HUES64 (cell line): ENCODE results near the gene BRAF.
"Not testable (repeated sequence)": the region's sequence is repeated elsewhere in the genome, so short reads cannot be mapped to it uniquely, and the experiment has no call there.

Source experiments
- H3K27ac ChIP-seq: 2 replicates; pipeline ENCODE4 v1.7.0; 2013; ENCODE audit warnings: low read depth, low read length, inconsistent platforms
- H3K27me3 ChIP-seq: 2 replicates; pipeline ENCODE4 v1.6.1; 2013; ENCODE audit warnings: mild to moderate bottlenecking, low read length; ENCODE audit not compliant: insufficient read depth
- H3K36me3 ChIP-seq: 2 replicates; pipeline ENCODE4 v1.6.1; 2013; ENCODE audit warnings: mild to moderate bottlenecking, low read length; ENCODE audit not compliant: insufficient read depth
- H3K4me1 ChIP-seq: 2 replicates; pipeline ENCODE4 v1.6.1; 2013; ENCODE audit warnings: mild to moderate bottlenecking, low read length, moderate library complexity; ENCODE audit not compliant: insufficient read depth
- H3K4me3 ChIP-seq: 2 replicates; pipeline ENCODE4 v1.5.1; 2013; ENCODE audit warnings: mild to moderate bottlenecking, low read length, moderate library complexity
- H3K9ac ChIP-seq: 2 replicates; pipeline ENCODE4 v1.6.1; 2013; ENCODE audit warnings: mild to moderate bottlenecking, low read depth, low read length
- H3K9me3 ChIP-seq: 2 replicates; pipeline ENCODE4 v1.6.1; 2013; ENCODE audit warnings: low read depth, low read length; ENCODE audit not compliant: insufficient read depth
- WGBS: fragments of 150-250, 120-280 bp; methylation state at CpG from one replicate; pipeline ENCODE4 v1.1.7; 2013; ENCODE audit warnings: missing lambda C conversion rate; 5-methylcytosine and 5-hydroxymethylcytosine counted together

The BRAF gene

GRCh38 chr7:140678081-140678815 lies 246.5 kb downstream of the BRAF start:
- H3K9me3 ChIP-seq: no peaks in the 10 kb centered on the region
- no peak overlapping the region for H3K9ac ChIP-seq
- no peaks in the 10 kb centered on the region; the same call in 1 of the 2 replicates for H3K36me3 ChIP-seq
- no peaks in the 10 kb centered on the region for H3K4me1 ChIP-seq
- no peak overlapping the region for H3K4me3 ChIP-seq
- WGBS: 94% methylated on average over 20 of the region's 20 CpGs
- H3K27ac ChIP-seq: no peak overlapping the region
- peaks cover 14% of the 10 kb centered on the region for H3K27me3 ChIP-seq

- WGBS: 88% methylated on average over 3 of the region's 3 CpGs
- Histone ChIP-seq H3K27me3 (peaks cover 18% of the 10 kb centered on the region), H3K4me3 (no peak overlapping the region), H3K4me1 (no peaks in the 10 kb centered on the region), H3K9me3 (no peaks in the 10 kb centered on the region), H3K36me3 (no peaks in the 10 kb centered on the region; the same call in 1 of the 2 replicates), H3K27ac (no peak overlapping the region), H3K9ac (no peak overlapping the region)
These were observed 247.2 kb downstream of the BRAF start for GRCh38 chr7:140677496-140677895.

DNA sequence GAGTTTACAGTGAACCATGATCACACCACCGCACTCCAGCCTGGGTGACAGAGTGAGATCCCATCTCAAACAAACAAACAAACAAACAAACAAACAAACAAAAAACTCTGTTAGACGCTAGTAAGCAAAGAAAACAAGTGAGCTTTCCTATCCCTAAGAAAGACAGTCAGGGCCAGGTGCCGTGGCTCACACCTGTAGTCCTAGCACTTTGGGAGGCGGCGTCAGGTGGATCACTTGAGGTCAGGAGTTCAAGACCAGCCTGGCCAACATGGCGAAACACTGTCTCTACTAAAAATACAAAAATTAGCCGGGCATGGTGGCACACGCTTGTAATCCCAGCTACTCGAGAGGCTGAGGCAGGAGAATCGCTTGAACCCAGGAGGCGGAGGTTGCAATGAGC lies 247.8 kb downstream of the BRAF start:
- not testable (repeated sequence) for H3K9me3 ChIP-seq, H3K27ac ChIP-seq, H3K4me3 ChIP-seq, H3K36me3 ChIP-seq, H3K9ac ChIP-seq, H3K4me1 ChIP-seq
- whole genome bisulfite sequencing: 95% methylated on average over 11 of the region's 11 CpGs
- peaks cover 18% of the 10 kb centered on the region for H3K27me3 ChIP-seq

DNA sequence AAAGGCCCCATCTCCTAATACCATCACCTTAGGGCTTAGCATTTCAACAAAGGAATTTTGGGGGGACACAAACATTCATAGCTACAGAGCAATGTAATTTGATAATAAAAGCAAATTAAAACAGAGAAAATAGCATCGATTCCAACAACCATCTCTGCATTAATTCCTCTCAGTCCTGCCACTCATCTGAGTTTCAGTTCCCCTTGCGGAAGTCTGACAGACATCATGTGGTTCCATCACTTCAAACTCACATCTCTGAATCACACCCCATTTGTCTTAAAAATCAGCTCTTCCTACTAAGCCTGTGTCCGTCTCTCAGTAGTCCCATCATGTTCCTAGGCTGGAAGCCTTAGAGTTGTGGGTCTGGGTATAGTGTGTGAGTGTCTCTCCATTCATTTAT lies 248.4 kb downstream of the BRAF start:
- Histone ChIP-seq H3K4me3 (no peak overlapping the region), H3K36me3 (no peaks in the 10 kb centered on the region; the same call in 1 of the 2 replicates), H3K4me1 (no peaks in the 10 kb centered on the region), H3K9me3 (no peaks in the 10 kb centered on the region), H3K9ac (no peak overlapping the region), H3K27me3 (peaks cover 18% of the 10 kb centered on the region), H3K27ac (no peak overlapping the region)
- 94% methylated on average over 3 of the region's 3 CpGs for WGBS

DNA sequence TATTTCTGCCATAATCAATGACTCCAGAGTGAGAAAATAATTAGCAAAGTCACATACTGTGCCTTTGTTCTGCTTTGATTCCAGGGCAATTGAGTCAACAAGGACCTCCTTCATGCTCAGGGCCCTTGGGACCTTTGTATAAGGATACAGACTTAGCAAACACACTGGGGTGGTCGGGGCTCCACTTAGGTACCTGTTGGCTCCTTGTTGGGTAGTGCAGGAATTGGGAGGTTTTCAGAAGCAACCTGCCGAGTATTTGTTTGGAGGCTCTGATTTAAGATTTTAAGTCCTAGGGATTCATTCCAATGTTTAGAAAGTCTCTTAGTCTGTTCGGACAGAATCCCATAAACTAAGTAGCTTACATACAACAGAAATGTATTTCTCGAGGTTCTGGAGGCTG lies 249.0 kb downstream of the BRAF start:
- 90% methylated on average over 4 of the region's 4 CpGs for WGBS
- H3K4me1 ChIP-seq: no peaks in the 10 kb centered on the region
- no peak overlapping the region for H3K9ac ChIP-seq
- H3K4me3 ChIP-seq: no peak overlapping the region
- no peaks in the 10 kb centered on the region; the same call in 1 of the 2 replicates for H3K36me3 ChIP-seq
- peaks cover 18% of the 10 kb centered on the region for H3K27me3 ChIP-seq
- H3K27ac ChIP-seq: no peak overlapping the region
- H3K9me3 ChIP-seq: no peaks in the 10 kb centered on the region

DNA sequence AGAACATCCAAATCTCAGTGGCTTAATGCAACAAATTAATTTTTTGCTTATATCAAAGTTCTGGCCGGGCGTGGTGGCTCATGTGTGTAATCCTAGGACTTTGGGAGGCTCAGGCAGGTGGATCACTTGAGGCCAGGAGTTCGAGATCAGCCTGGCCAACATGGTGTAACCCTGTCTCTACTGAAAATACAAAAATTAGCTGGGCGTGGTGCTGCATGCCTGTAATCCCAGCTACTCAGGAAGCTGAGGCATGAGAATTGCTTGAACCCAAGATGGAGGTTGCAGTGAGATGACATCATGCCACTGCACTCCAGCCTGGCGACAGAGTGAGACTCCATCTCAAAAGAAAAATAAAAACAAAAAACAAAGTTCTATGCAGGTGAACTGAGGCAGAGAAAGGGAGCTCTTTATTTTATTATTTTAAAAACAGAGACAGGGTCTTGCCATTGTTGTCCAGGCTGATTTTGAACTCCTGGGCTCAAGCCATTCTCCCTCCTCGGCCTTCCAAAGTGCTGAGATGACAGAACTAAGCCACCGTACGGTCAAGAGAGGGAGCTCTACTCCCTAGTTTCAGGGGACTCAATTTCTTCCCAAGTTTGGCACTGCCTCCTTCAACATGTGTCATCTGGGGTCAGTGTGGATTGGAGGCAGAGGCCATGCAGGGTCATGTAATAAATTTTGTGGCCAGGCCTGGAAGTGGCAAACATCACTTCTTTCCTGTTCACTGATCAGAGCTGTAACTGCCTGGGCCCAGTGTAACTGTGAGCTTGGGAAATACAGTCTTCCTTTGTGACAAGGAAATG lies 249.6 kb downstream of the BRAF start:
- WGBS: 71% methylated on average over 8 of the region's 8 CpGs
- H3K27ac ChIP-seq: no peak overlapping the region
- no peak overlapping the region for H3K9ac ChIP-seq
- H3K9me3 ChIP-seq: no peaks in the 10 kb centered on the region
- no peaks in the 10 kb centered on the region for H3K4me1 ChIP-seq
- H3K36me3 ChIP-seq: no peaks in the 10 kb centered on the region
- H3K4me3 ChIP-seq: no peak overlapping the region
- peaks cover 18% of the 10 kb centered on the region for H3K27me3 ChIP-seq

DNA sequence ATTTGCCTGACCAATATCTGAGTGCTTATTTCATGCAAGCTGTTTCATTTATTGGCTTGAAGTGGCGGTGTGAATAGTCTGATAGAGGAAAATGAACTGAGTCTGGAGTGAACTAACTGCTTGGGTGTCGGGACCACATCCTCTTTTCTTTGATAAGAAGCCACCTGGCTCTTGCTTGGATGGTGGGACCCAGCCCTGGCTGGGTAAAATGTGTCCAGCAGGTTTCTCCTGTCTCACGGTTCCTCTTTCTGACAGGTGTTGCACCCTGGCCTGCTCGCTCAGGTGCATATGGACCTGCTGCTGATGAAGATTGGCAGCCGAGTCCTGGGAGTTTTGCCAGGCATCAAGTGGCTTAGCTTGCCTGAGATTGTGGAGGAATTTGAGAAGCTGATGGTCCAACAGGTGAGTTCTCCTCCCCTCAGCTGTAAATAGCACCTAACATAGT lies 250.4 kb downstream of the BRAF start:
- Histone ChIP-seq H3K27ac (no peak overlapping the region), H3K4me3 (no peak overlapping the region), H3K9me3 (no peaks in the 10 kb centered on the region), H3K4me1 (no peaks in the 10 kb centered on the region), H3K9ac (no peak overlapping the region), H3K36me3 (no peaks in the 10 kb centered on the region), H3K27me3 (peaks cover 18% of the 10 kb centered on the region)
- 93% methylated on average over 5 of the region's 5 CpGs for WGBS

- 62% methylated on average over 18 of the region's 18 CpGs for WGBS
- H3K9ac ChIP-seq: no peak overlapping the region
- no peak overlapping the region for H3K27ac ChIP-seq
- no peaks in the 10 kb centered on the region for H3K4me1 ChIP-seq
- H3K36me3 ChIP-seq: no peaks in the 10 kb centered on the region
- peaks cover 18% of the 10 kb centered on the region for H3K27me3 ChIP-seq
- no peaks in the 10 kb centered on the region for H3K9me3 ChIP-seq
- H3K4me3 ChIP-seq: peak overlapping the region; percentile 69
These were observed 251.0 kb downstream of the BRAF start for GRCh38 chr7:140673774-140674155.

DNA sequence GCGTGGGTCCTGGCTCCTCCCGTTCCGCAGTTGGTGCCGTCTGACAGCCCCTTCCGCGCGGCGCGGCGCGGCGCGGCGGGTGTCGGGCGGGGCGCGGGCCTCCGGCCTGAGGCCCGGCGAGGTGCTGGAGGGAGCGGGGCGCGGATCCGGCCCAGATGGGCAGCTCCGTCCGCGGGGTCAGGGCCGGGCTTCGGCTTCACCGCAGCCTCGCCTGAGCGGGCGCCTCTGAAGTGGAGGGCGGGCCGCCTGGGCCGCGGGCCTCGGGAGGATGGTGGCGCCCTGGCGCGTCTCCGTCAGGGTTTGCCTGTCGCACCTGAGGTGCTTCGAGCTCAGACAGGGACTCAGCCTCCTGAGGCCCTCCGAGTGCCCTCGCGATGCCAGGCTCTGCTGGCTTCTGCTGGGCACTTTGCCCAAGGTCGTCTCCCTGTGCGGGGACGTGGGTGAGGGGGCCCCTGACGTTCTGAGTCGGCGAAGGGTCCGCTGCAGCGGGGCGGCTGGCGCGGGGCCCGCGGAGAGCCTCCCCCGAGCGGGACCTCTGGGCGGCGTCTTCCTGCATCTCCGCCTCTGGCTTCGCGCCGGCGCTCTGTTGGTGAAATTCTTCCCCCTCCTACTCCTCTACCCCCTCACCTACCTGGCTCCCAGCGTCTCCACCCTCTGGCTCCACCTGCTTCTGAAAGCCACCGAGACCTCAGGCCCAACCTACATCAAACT lies 251.5 kb downstream of the BRAF start:
- Histone ChIP-seq H3K27ac (no peak overlapping the region), H3K9ac (peak overlapping the region; percentile 56)

DNA sequence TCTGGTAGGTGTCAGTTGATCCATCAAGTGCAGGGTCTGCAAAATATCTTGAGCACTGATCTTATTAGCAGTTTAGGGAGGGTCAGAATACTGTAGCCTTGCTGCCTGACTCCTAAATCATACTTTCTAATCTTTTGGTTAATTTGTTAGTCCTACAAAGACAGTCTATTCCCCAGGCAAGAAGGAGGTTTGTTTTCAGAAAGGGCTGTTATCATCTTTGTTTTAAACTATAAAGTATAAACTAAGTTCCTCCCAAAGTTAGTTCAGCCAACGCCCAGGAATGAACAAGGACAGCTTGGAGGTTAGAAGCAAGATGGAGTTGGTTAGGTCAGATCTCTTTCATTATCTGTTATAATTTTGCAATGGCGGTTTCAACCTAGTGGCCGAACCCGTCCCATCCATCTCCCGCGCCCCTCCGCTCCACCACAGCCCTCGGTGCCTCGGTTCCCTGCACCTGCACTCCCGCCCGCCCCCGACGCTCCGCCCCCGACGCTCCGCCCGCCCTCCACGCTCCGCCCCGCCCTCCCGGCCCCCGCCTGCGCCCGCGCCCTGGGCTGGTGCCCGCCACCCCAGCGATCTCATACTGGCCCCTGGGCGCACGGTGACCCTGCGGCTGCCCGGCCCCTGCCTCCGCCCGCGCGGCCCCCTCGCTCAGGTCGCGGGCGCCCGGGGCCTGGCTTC lies 252.2 kb downstream of the BRAF start, which contains the start of gene ADCK2:
TSS of gene ADCK2 (plus strand) at position 564 of the 681 bp plus-strand sequence. CDS start 386 bp downstream, outside the sequence.
- 1% methylated on average over 36 of the region's 41 CpGs for WGBS
- no peaks in the 10 kb centered on the region for H3K9me3 ChIP-seq
- H3K4me1 ChIP-seq: no peaks in the 10 kb centered on the region
- H3K4me3 ChIP-seq: peak within 1 kb of the TSS; percentile 69
- H3K9ac ChIP-seq: peak within 1 kb of the TSS; percentile 56
- H3K27ac ChIP-seq: no peak within 1 kb of the TSS
- H3K36me3 ChIP-seq: no peaks in the 10 kb centered on the region
- peaks cover 18% of the 10 kb centered on the region for H3K27me3 ChIP-seq

More for the DNA sequence above, 251.5 kb downstream of the BRAF start:
- H3K36me3 ChIP-seq: no peaks in the 10 kb centered on the region
- peaks cover 18% of the 10 kb centered on the region for H3K27me3 ChIP-seq
- peak overlapping the region; percentile 69 for H3K4me3 ChIP-seq
- H3K4me1 ChIP-seq: no peaks in the 10 kb centered on the region
- WGBS: under 1% methylated on average over 72 of the region's 72 CpGs
- H3K9me3 ChIP-seq: no peaks in the 10 kb centered on the region
